PC-3 (cell line): ENCODE data around the gene ATP8A2. TPM values are rescaled to one million over a fixed set of nuclear protein-coding genes. Genes with fewer than 3 reads are reported as not detected.

Experiments
- ATAC-seq: fragments of 200-7000 bp; cut with Tn5 transposase; 2 replicates; pipeline ENCODE4 v1.9.1; 2020; ENCODE audit warnings: mild to moderate bottlenecking, moderate library complexity
- BruUV-seq: library from RNA; stranded (reverse); fragments of 400-500 nt; replicated peaks from 2 replicates; lab custom pipeline; 2021; lab: Mats Ljungman, UMichigan
- CTCF ChIA-PET: fragments of 300-600 bp; sonication (Branson Sonifier 250); formaldehyde crosslinking; loops from one replicate; lab custom pipeline; 2022; ENCODE audit warnings: antibody characterized with exemption; lab: Charles Lee
- POLR2A ChIA-PET: fragments of 300-600 bp; sonication (Branson Sonifier 250); formaldehyde crosslinking; loops from one replicate; lab custom pipeline; 2022; ENCODE audit warnings: antibody characterized with exemption; ENCODE audit not compliant: unreplicated experiment; lab: Charles Lee
- DNase-seq: peaks from one replicate; pipeline ENCODE4 v3.0.0-alpha.2; 2015
- H2AFZ ChIP-seq: fragments of 300-600 bp; sonication (generic); 2 replicates; pipeline ENCODE4 v1.6.0; 2016; ENCODE audit warnings: antibody characterized with exemption, low read length
- H3F3A ChIP-seq: fragments of 300-600 bp; sonication (generic); one replicate; pipeline ENCODE4 v1.6.0; 2017; ENCODE audit warnings: antibody characterized with exemption, low read length, control low read depth, mild to moderate bottlenecking; ENCODE audit not compliant: unreplicated experiment
- H3K27ac ChIP-seq: fragments of 300-600 bp; sonication (generic); 2 replicates; pipeline ENCODE4 v1.5.1; 2016; ENCODE audit warnings: mild to moderate bottlenecking, low read length
- H3K27me3 ChIP-seq: fragments of 300-600 bp; sonication (generic); 2 replicates; pipeline ENCODE4 v1.6.1; 2016; ENCODE audit warnings: low read length, mixed read lengths
- H3K36me3 ChIP-seq: fragments of 300-600 bp; sonication (generic); 2 replicates; pipeline ENCODE4 v1.6.1; 2016; ENCODE audit warnings: low read depth, mixed run types, low read length, mixed read lengths
- H3K4me1 ChIP-seq: fragments of 300-600 bp; sonication (generic); 2 replicates; pipeline ENCODE4 v1.5.1; 2016; ENCODE audit warnings: low read length; ENCODE audit not compliant: insufficient read depth
- H3K4me2 ChIP-seq: fragments of 300-600 bp; sonication (generic); 2 replicates; pipeline ENCODE4 v1.6.0; 2016; ENCODE audit warnings: low read length
- H3K4me3 ChIP-seq: fragments of 300-600 bp; sonication (generic); 2 replicates; pipeline ENCODE4 v1.5.1; 2016; ENCODE audit warnings: mild to moderate bottlenecking, low read length, mixed read lengths
- H3K79me2 ChIP-seq: fragments of 300-600 bp; sonication (generic); 2 replicates; pipeline ENCODE4 v1.6.1; 2017; ENCODE audit warnings: low read length, mixed read lengths
- H3K9ac ChIP-seq: fragments of 300-600 bp; sonication (generic); 2 replicates; pipeline ENCODE4 v1.6.0; 2016; ENCODE audit warnings: mild to moderate bottlenecking, low read length
- H3K9me2 ChIP-seq: fragments of 300-600 bp; sonication (generic); replicated peaks from 2 replicates; pipeline ENCODE4 v1.6.1; 2016; ENCODE audit warnings: mixed run types, low read length, mixed read lengths
- H3K9me3 ChIP-seq: fragments of 300-600 bp; sonication (generic); 2 replicates; pipeline ENCODE4 v1.6.1; 2016; ENCODE audit warnings: low read length, mixed read lengths
- H4K20me1 ChIP-seq: fragments of 300-600 bp; sonication (generic); 2 replicates; pipeline ENCODE4 v1.6.1; 2016; ENCODE audit warnings: low read length, mixed read lengths
- EZH2 ChIP-seq: fragments of 300-600 bp; sonication (generic); IDR thresholded peaks from one replicate; pipeline ENCODE4 v1.6.1; 2017; ENCODE audit warnings: antibody characterized with exemption, mild to moderate bottlenecking, low read length; ENCODE audit not compliant: unreplicated experiment
- EZH2phosphoT487 ChIP-seq: fragments of 300-600 bp; sonication (generic); IDR thresholded peaks from 2 replicates; pipeline ENCODE4 v1.6.1; 2018; ENCODE audit warnings: mild to moderate bottlenecking, antibody characterized with exemption, low read length, borderline replicate concordance
- intact Hi-C: fragments of 100-400 bp; cut with micrococcal nuclease; formaldehyde crosslinking; loops from 2 replicates; pipeline ENCODE4 v1.9.0; 2023
- total RNA-seq: library from RNA; depleted of rRNA; stranded (reverse); fragments of >200 nt; gene quantifications from 2 replicates; pipeline ENCODE4 v1.2.3, GENCODE V29; 2014
- TF ChIP-seq, protein P1 (sequence below): fragments of 300-600 bp; sonication (generic); conservative IDR thresholded peaks from 2 replicates; pipeline ENCODE4 v1.5.1; 2017; ENCODE audit warnings: antibody characterized with exemption, low read depth, mild to moderate bottlenecking, low read length

ATP8A2 gene
- total RNA-seq, 1 experiment from 2014 or later, result 0.04 TPM

DNA sequence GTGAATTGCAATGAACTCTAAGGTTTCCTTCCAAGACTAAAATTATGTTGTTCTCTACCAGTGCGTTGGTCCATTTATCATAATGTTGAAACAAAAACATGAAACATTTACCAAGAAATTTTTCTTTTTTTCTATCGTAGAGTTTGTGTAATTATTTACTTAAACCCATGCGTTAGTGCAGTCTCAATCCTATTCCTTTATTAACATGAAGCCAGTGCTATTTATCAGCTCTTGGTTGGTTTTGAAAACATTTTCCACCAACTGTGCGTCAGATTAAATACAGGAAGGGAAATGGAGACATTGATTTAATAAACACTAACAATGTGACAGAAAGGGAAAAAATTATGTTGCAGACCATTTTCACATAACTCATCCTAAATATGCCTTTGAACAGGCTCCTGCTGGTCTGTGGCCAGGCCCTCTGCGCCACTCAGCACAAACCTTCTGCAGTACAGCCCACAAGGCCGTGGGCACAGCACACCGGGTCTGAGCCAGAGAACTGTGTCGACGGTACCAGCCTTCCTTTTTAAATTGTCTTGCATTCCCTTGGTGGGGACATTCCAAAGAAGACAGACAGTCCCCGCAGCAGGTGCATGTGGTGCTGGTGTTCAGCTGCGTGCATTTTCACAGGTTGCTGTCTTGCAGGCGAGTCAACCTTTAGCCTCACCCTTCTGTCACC lies 544.2 kb downstream of the ATP8A2 start:
- H3K4me3 ChIP-seq, result no peak overlapping the region
- H3K9ac ChIP-seq, result no peak overlapping the region
- ChIA-PET POLR2A (no interaction called here), CTCF (no interaction called here)
- DNase-seq (no peak), ATAC-seq (no peak)
- H3K9me3 ChIP-seq, result no peaks in the 10 kb centered on the region
- H4K20me1 ChIP-seq, result no peaks in the 10 kb centered on the region
- BruUV-seq, result no TSS peak
- no peaks in the 10 kb centered on the region for H3K79me2 ChIP-seq
- no peak overlapping the region for H2AFZ ChIP-seq
- no peak overlapping the region for H3K27ac ChIP-seq
- H3K27me3 ChIP-seq, result no peaks in the 10 kb centered on the region
- no peaks in the 10 kb centered on the region for H3K4me1 ChIP-seq
- TF ChIP-seq EZH2, result no peak
- TF ChIP-seq, protein P1, sequence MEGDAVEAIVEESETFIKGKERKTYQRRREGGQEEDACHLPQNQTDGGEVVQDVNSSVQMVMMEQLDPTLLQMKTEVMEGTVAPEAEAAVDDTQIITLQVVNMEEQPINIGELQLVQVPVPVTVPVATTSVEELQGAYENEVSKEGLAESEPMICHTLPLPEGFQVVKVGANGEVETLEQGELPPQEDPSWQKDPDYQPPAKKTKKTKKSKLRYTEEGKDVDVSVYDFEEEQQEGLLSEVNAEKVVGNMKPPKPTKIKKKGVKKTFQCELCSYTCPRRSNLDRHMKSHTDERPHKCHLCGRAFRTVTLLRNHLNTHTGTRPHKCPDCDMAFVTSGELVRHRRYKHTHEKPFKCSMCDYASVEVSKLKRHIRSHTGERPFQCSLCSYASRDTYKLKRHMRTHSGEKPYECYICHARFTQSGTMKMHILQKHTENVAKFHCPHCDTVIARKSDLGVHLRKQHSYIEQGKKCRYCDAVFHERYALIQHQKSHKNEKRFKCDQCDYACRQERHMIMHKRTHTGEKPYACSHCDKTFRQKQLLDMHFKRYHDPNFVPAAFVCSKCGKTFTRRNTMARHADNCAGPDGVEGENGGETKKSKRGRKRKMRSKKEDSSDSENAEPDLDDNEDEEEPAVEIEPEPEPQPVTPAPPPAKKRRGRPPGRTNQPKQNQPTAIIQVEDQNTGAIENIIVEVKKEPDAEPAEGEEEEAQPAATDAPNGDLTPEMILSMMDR, result no peak
- no peaks in the 10 kb centered on the region for H3K9me2 ChIP-seq
- intact Hi-C loops, result no loop called here
- no peaks in the 10 kb centered on the region for H3F3A ChIP-seq
- no peaks in the 10 kb centered on the region for H3K36me3 ChIP-seq
- H3K4me2 ChIP-seq, result no peak overlapping the region

- DNase-seq (no peak), ATAC-seq (no peak)
- TF ChIP-seq, protein P1, result no peak
- TF ChIP-seq EZH2 (no peak), EZH2phosphoT487 (no peak)
- Histone ChIP-seq H3K4me1 (no peaks in the 10 kb centered on the region), H3K36me3 (no peaks in the 10 kb centered on the region), H3K9ac (no peak overlapping the region), H2AFZ (no peak overlapping the region), H3K27ac (no peak overlapping the region), H3K27me3 (no peaks in the 10 kb centered on the region), H4K20me1 (no peaks in the 10 kb centered on the region), H3K9me2 (no peaks in the 10 kb centered on the region), H3K9me3 (no peaks in the 10 kb centered on the region), H3K4me3 (no peak overlapping the region), H3K4me2 (no peak overlapping the region), H3K79me2 (no peaks in the 10 kb centered on the region), H3F3A (no peaks in the 10 kb centered on the region)
- ChIA-PET CTCF (no interaction called here), POLR2A (no interaction called here)
- BruUV-seq, result no TSS peak
- intact Hi-C loops, result no loop called here
Observed at GRCh38 chr13:25920277-25920676, 548.5 kb downstream of the ATP8A2 start.

DNA sequence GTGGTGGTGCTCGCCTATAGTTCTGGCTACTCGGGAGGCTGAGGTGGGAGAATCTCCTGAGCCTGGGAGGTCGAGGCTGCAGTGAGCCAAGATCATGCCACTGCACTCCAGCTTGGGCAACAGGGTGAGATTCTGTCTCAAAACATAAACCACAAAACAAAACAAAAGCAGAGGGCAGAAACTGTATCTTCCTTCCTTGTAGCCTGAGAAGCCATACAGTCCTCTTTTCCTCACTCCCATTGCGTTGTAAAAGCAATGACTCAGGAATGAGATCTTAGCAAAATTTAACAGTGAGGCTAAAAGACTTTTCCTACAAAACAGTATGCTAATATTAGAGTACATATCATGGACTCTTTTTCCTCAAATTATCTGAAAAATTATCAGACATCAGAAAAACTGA lies 549.2 kb downstream of the ATP8A2 start:
- POLR2A ChIA-PET, result no interaction called here
- Histone ChIP-seq H3K27me3 (no peaks in the 10 kb centered on the region), H3K27ac (no peak overlapping the region), H3K4me1 (no peaks in the 10 kb centered on the region), H3K4me3 (no peak overlapping the region), H3K9ac (no peak overlapping the region), H3K36me3 (no peaks in the 10 kb centered on the region), H3F3A (no peaks in the 10 kb centered on the region), H2AFZ (no peak overlapping the region), H3K4me2 (no peak overlapping the region), H3K9me3 (no peaks in the 10 kb centered on the region), H3K79me2 (no peaks in the 10 kb centered on the region), H4K20me1 (no peaks in the 10 kb centered on the region), H3K9me2 (no peaks in the 10 kb centered on the region)
- ATAC-seq (no peak), DNase-seq (no peak)
- CTCF ChIA-PET, result no interaction called here
- no TSS peak for BruUV-seq
- TF ChIP-seq EZH2 (no peak), EZH2phosphoT487 (no peak)
- TF ChIP-seq, protein P1, result no peak
- intact Hi-C loops, result no loop called here
